Activated CD8-positive, alpha-beta T cell treated with anti-CD3 and anti-CD28 coated beads, Interleukin-2, amount 10 ng/mL, durations not matched to agents 7 days and 5 days (primary cell): ENCODE measurements around the gene FBXO17. TPM values are rescaled to one million over a fixed set of nuclear protein-coding genes. Genes with fewer than 3 reads are reported as not detected.
"Not testable (repeated sequence)": the region's sequence is repeated elsewhere in the genome, so short reads cannot be mapped to it uniquely, and the experiment has no call there.

ENCODE experiments used
- ATAC-seq: fragments of 150-1000 bp; cut with Tn5 transposase; one replicate; pipeline ENCODE4 v1.10.0; 2021; ENCODE audit warnings: moderate library complexity
- CTCF ChIA-PET: fragments of 350-600 bp; sonication (Branson Sonifier 250); formaldehyde crosslinking; loops from one replicate; lab custom pipeline; 2021; ENCODE audit warnings: antibody characterized with exemption; lab: Charles Lee
- POLR2A ChIA-PET: fragments of 350-600 bp; sonication (Branson Sonifier 250); formaldehyde crosslinking; loops from one replicate; lab custom pipeline; 2021; ENCODE audit warnings: antibody characterized with exemption; lab: Charles Lee
- DNase-seq: peaks from one replicate; pipeline ENCODE4 v3.0.0-alpha.2; 2020
- H3K27ac Mint-ChIP-seq: one replicate; pipeline ENCODE4 v1.8.0; 2021; ENCODE audit warnings: mild to moderate bottlenecking, mixed read lengths
- H3K27me3 Mint-ChIP-seq: one replicate; pipeline ENCODE4 v1.8.0; 2021; ENCODE audit warnings: low read depth, mixed read lengths
- H3K36me3 Mint-ChIP-seq: one replicate; pipeline ENCODE4 v1.8.0; 2021; ENCODE audit warnings: low read depth, mixed read lengths
- H3K4me1 Mint-ChIP-seq: one replicate; pipeline ENCODE4 v1.8.0; 2021; ENCODE audit warnings: low read depth, mixed read lengths
- H3K4me3 Mint-ChIP-seq: one replicate; pipeline ENCODE4 v1.8.0; 2021; ENCODE audit warnings: mild to moderate bottlenecking, mixed read lengths
- H3K9me3 Mint-ChIP-seq: one replicate; pipeline ENCODE4 v1.8.0; 2022; ENCODE audit warnings: mixed read lengths; ENCODE audit not compliant: insufficient read depth
- total RNA-seq, 2 experiments: library from RNA; stranded (reverse); gene quantifications; one replicate each; pipeline ENCODE4 v1.2.3, GENCODE V29; 2021

The FBXO17 gene
- total RNA-seq, 2 experiments from 2014 or later, result not detected

- H3K9me3 Mint-ChIP-seq, result no peaks in the 10 kb centered on the region
- peaks cover 10% of the 10 kb centered on the region for H3K27me3 Mint-ChIP-seq
- POLR2A ChIA-PET, result no interaction called here
- no peak for DNase-seq
- H3K4me3 Mint-ChIP-seq, result no peak overlapping the region
- no peak overlapping the region for H3K27ac Mint-ChIP-seq
- ATAC-seq, result no peak
- no peaks in the 10 kb centered on the region for H3K36me3 Mint-ChIP-seq
- CTCF ChIA-PET, result no interaction called here
- H3K4me1 Mint-ChIP-seq, result peaks cover 4% of the 10 kb centered on the region
Measured at GRCh38 chr19:39001041-39001440, 25.5 kb upstream of the FBXO17 start.

GRCh38 chr19:38997576-38997975 is 22.0 kb upstream of the FBXO17 start:
- ATAC-seq, CTCF ChIA-PET, H3K4me1 Mint-ChIP-seq, POLR2A ChIA-PET, H3K27me3 Mint-ChIP-seq, H3K36me3 Mint-ChIP-seq, DNase-seq, H3K27ac Mint-ChIP-seq, H3K4me3 Mint-ChIP-seq, H3K9me3 Mint-ChIP-seq: not testable (repeated sequence)

GRCh38 chr19:38993271-38993670 is 17.7 kb upstream of the FBXO17 start:
- CTCF ChIA-PET, result no interaction called here
- POLR2A ChIA-PET, result no interaction called here
- Mint-ChIP-seq H3K4me3 (no peak overlapping the region), H3K4me1 (no peaks in the 10 kb centered on the region), H3K27me3 (peaks cover 10% of the 10 kb centered on the region), H3K9me3 (no peaks in the 10 kb centered on the region), H3K27ac (no peak overlapping the region), H3K36me3 (no peaks in the 10 kb centered on the region)
- no peak for DNase-seq
- no peak for ATAC-seq

GRCh38 chr19:38990949-38991697 is 15.6 kb upstream of the FBXO17 start:
- DNase-seq, result no peak

GRCh38 chr19:38989614-38990013 is 14.1 kb upstream of the FBXO17 start:
- CTCF ChIA-PET, result interaction anchor here (1.4 kb wide), 1 partner anchor 61 kb away, joined by 5 read pairs; no protein-coding TSS in a partner anchor
- not testable (repeated sequence) for H3K36me3 Mint-ChIP-seq, H3K4me1 Mint-ChIP-seq, ATAC-seq, H3K27ac Mint-ChIP-seq, H3K4me3 Mint-ChIP-seq, H3K27me3 Mint-ChIP-seq, H3K9me3 Mint-ChIP-seq, DNase-seq
- POLR2A ChIA-PET, result interaction anchor here (0.9 kb wide), 1 partner anchor 9 kb away, joined by 3 read pairs; no protein-coding TSS in a partner anchor

More at GRCh38 chr19:38990949-38991697, 15.6 kb upstream of the FBXO17 start:
- CTCF ChIA-PET, result interaction anchor here (1.8 kb wide), 1 partner anchor 15 kb away, joined by 4 read pairs; the partner anchor contains the start of gene FBXO17
- H3K9me3 Mint-ChIP-seq, result no peaks in the 10 kb centered on the region
- no peaks in the 10 kb centered on the region for H3K4me1 Mint-ChIP-seq
- no peak for ATAC-seq
- H3K27ac Mint-ChIP-seq, result no peak overlapping the region
- H3K4me3 Mint-ChIP-seq, result no peak overlapping the region
- peaks cover 8% of the 10 kb centered on the region for H3K27me3 Mint-ChIP-seq
- no peaks in the 10 kb centered on the region for H3K36me3 Mint-ChIP-seq
- POLR2A ChIA-PET, result no interaction called here

GRCh38 chr19:38989066-38989605 is 13.6 kb upstream of the FBXO17 start:
- H3K4me1 Mint-ChIP-seq, result no peaks in the 10 kb centered on the region
- ChIA-PET POLR2A (interaction anchor here (0.9 kb wide), 1 partner anchor 9 kb away, joined by 3 read pairs; no protein-coding TSS in a partner anchor), CTCF (interaction anchor here (1.4 kb wide), 1 partner anchor 62 kb away, joined by 5 read pairs; no protein-coding TSS in a partner anchor)
- no peaks in the 10 kb centered on the region for H3K9me3 Mint-ChIP-seq
- no peak overlapping the region for H3K27ac Mint-ChIP-seq
- peaks cover 8% of the 10 kb centered on the region for H3K27me3 Mint-ChIP-seq
- DNase-seq (no peak), ATAC-seq (no peak)
- no peak overlapping the region for H3K4me3 Mint-ChIP-seq
- no peaks in the 10 kb centered on the region for H3K36me3 Mint-ChIP-seq

GRCh38 chr19:38988627-38989026 is 13.1 kb upstream of the FBXO17 start:
- not testable (repeated sequence) for H3K4me3 Mint-ChIP-seq, H3K27ac Mint-ChIP-seq, H3K9me3 Mint-ChIP-seq, H3K4me1 Mint-ChIP-seq, H3K36me3 Mint-ChIP-seq, DNase-seq, H3K27me3 Mint-ChIP-seq, ATAC-seq
- ChIA-PET CTCF (interaction anchor here (1.4 kb wide), 1 partner anchor 62 kb away, joined by 5 read pairs; no protein-coding TSS in a partner anchor), POLR2A (interaction anchor here (0.9 kb wide), 1 partner anchor 8 kb away, joined by 3 read pairs; no protein-coding TSS in a partner anchor)

GRCh38 chr19:38987745-38988144 is 12.2 kb upstream of the FBXO17 start:
- H3K4me3 Mint-ChIP-seq, POLR2A ChIA-PET, ATAC-seq, H3K27ac Mint-ChIP-seq, H3K9me3 Mint-ChIP-seq, H3K4me1 Mint-ChIP-seq, DNase-seq, H3K27me3 Mint-ChIP-seq, CTCF ChIA-PET, H3K36me3 Mint-ChIP-seq: not testable (repeated sequence)

- H3K27me3 Mint-ChIP-seq, result peaks cover 6% of the 10 kb centered on the region
- ChIA-PET POLR2A (interaction anchor here (0.6 kb wide), 1 partner anchor 161 kb away, joined by 3 read pairs; no protein-coding TSS in a partner anchor), CTCF (interaction anchor here (1.0 kb wide), 1 partner anchor 9 kb away, joined by 3 read pairs; no protein-coding TSS in a partner anchor)
- ATAC-seq, result no peak
- no peak for DNase-seq
- no peaks in the 10 kb centered on the region for H3K36me3 Mint-ChIP-seq
- no peaks in the 10 kb centered on the region for H3K4me1 Mint-ChIP-seq
- no peak overlapping the region for H3K27ac Mint-ChIP-seq
- peaks cover 5% of the 10 kb centered on the region for H3K9me3 Mint-ChIP-seq
- H3K4me3 Mint-ChIP-seq, result no peak overlapping the region
Measured at GRCh38 chr19:38985262-38985661, 9.7 kb upstream of the FBXO17 start.

- DNase-seq (no peak), ATAC-seq (no peak)
- Mint-ChIP-seq H3K9me3 (peaks cover 5% of the 10 kb centered on the region), H3K27me3 (peaks cover 13% of the 10 kb centered on the region), H3K4me1 (peaks cover 9% of the 10 kb centered on the region), H3K27ac (no peak overlapping the region), H3K4me3 (no peak overlapping the region), H3K36me3 (no peaks in the 10 kb centered on the region)
- POLR2A ChIA-PET, result interaction anchor here (0.7 kb wide), 1 partner anchor 8 kb away, joined by 3 read pairs; no protein-coding TSS in a partner anchor
- CTCF ChIA-PET, result no interaction called here
Measured at GRCh38 chr19:38980583-38981374, 5.2 kb upstream of the FBXO17 start.

GRCh38 chr19:38979812-38980211 is 4.3 kb upstream of the FBXO17 start:
- H3K9me3 Mint-ChIP-seq, result peaks cover 5% of the 10 kb centered on the region
- DNase-seq (no peak), ATAC-seq (no peak)
- H3K27me3 Mint-ChIP-seq, result peaks cover 17% of the 10 kb centered on the region
- H3K36me3 Mint-ChIP-seq, result no peaks in the 10 kb centered on the region
- H3K4me1 Mint-ChIP-seq, result peaks cover 11% of the 10 kb centered on the region
- H3K4me3 Mint-ChIP-seq, result no peak overlapping the region
- POLR2A ChIA-PET, result interaction anchor here (0.7 kb wide), 1 partner anchor 9 kb away, joined by 3 read pairs; no protein-coding TSS in a partner anchor
- CTCF ChIA-PET, result no interaction called here
- no peak overlapping the region for H3K27ac Mint-ChIP-seq
